ENCODE data around the gene TMEM167A. TPM values are rescaled to one million over a fixed set of nuclear protein-coding genes. Genes with fewer than 3 reads are reported as not detected.

TMEM167A gene
- total and polyA plus RNA-seq, 2 of the 4 experiments (the other 2 are of a cell fraction), result 34.6 to 45.1 TPM

DNA sequence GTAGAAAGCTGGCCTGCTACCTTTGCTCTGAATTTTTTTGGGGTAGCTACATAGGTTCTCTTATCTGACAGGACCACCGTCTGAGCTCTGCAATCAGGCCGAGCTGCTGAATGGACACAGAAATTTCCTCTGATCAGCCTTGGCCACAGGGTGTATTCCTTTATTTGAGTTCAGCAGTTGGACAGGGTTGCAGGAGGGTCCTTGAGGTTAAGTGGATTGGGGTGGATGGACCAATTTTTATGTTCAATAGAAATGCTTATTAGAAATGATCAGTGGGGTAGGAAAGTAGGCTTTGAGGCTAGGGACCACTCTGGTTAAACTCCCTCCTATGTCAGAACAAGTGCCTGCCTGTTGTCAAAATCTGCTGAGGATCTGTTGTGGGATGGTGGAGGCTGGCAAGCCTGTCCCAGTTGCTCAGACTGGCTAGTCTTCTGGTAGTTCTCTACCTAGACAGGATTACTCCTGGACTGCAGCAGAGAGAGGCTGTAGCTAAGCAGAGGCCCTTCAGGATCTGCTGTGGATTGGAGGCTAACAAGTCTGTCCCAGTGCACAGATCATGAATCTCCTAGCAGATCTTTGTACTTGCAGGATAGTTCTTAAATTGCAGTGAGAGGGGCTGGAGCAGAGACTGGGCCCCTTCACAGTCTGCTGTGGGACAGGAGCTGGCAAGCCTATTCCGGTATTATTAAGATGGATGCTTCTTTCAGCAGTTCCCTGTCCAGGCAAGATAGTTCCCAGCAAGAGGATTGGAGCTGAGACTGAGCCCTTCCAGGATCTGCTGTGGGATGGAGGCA lies 18.2 kb upstream of the TMEM167A start (continued):
- TF ChIP-seq USF2 (IDR thresholded peaks at IDR 0.05; ENCODE audit: low read depth, low read length), result no peak

DNA sequence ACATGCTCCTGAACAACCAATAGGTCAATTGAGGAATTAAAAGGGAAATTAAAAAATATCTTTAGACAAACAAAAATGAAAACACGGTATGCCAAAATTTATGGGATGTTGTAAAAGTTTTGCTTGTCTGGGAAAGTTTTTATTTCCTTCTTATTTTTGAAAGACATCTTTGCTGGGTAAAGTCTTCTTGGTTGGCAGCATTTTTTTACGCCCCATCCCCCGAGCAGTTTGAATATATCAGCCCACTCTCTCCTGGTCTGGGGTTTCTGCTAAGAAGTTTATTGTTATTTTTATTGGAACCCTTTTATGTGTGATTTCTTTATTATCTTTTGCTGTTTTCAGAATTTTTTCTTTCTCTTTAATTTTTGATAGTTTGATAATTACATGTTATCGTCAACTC lies 16.5 kb upstream of the TMEM167A start:
- no peak overlapping the region for H3K4ac ChIP-seq (ENCODE audit: low read depth, low read length)
- no peak overlapping the region for H3K4me2 ChIP-seq (ENCODE audit: low read depth, low read length)
- dilution Hi-C loops (cut with HindIII; ENCODE audit: low sequenced_read_pairs, unreplicated experiment) (no loop called here), intact Hi-C loops (cut with micrococcal nuclease) (no loop called here), in situ Hi-C loops (cut with MboI; ENCODE audit: low sequenced_read_pairs) (loop anchor here (25.0 kb wide), 1 partner anchor 469 kb away; no protein-coding TSS in a partner anchor)
- ATAC-seq (ENCODE audit: low read depth) (no peak), DNase-seq (no peak)
- H2BK120ac ChIP-seq (ENCODE audit: low read depth, low read length), result no peak overlapping the region
- peaks cover 9% of the 10 kb centered on the region for H3K4me1 ChIP-seq (ENCODE audit: control insufficient read depth, insufficient read depth, low read length)
- no peak overlapping the region for H2BK20ac ChIP-seq (ENCODE audit: low read depth, low read length)
- no peaks in the 10 kb centered on the region for H3K9me3 ChIP-seq (ENCODE audit: control insufficient read depth, insufficient read depth, low read length)
- no CpG with 5 or more reads among the region's 4 CpGs for WGBS, 2 experiments (ENCODE audit: extremely low coverage in 2 of 2, insufficient read length in 1 of 2)
- H2BK15ac ChIP-seq (ENCODE audit: low read depth, low read length), result no peak overlapping the region
- H4K91ac ChIP-seq (ENCODE audit: insufficient read depth, low read depth, low read length), result no peak overlapping the region
- no peak overlapping the region for H2AK9ac ChIP-seq (replicated peaks; ENCODE audit: low read depth, low read length, poor library complexity)
- no peaks in the 10 kb centered on the region for H3K9me1 ChIP-seq (ENCODE audit: insufficient read depth, low read length)
- POLR2A ChIA-PET (ENCODE audit: unreplicated experiment), result no interaction called here
- no peaks in the 10 kb centered on the region for H3K36me3 ChIP-seq (ENCODE audit: control insufficient read depth, insufficient read depth, low read length)
- H3K56ac ChIP-seq (ENCODE audit: extremely low read depth, insufficient read depth, low read length), result no peak overlapping the region
- no peak overlapping the region for H4K5ac ChIP-seq (ENCODE audit: low read depth, low read length)
- H3K23ac ChIP-seq (ENCODE audit: low read depth, low read length), result no peak overlapping the region
- H3K4me3 ChIP-seq (ENCODE audit: insufficient read depth, low read depth, low read length), result no peak overlapping the region
- H2BK5ac ChIP-seq (ENCODE audit: low read depth, low read length, poor library complexity, severe bottlenecking), result no peak overlapping the region
- CTCF ChIA-PET, result no interaction called here
- no peak overlapping the region for H3K9ac ChIP-seq (ENCODE audit: low read depth, low read length)
- no TSS peak for BruUV-seq (replicated peaks)
- no peak overlapping the region for H3K27ac ChIP-seq (ENCODE audit: insufficient read depth, low read length)
- H4K8ac ChIP-seq (ENCODE audit: low read depth in 2 of 2, low read length in 2 of 2), result no peak overlapping the region
- no peak overlapping the region for H2AK5ac ChIP-seq (ENCODE audit: low read depth, low read length)
- H3K18ac ChIP-seq (ENCODE audit: low read depth, low read length), result no peak overlapping the region
- H3K27me3 ChIP-seq (ENCODE audit: control insufficient read depth, insufficient read depth, low read length), result no peaks in the 10 kb centered on the region
- H4K20me1 ChIP-seq (ENCODE audit: insufficient read depth, low read length), result no peaks in the 10 kb centered on the region
- no peak overlapping the region for H2AFZ ChIP-seq (replicated peaks; ENCODE audit: low read length, poor library complexity)
- H3K79me1 ChIP-seq (ENCODE audit: low read depth in 1 of 2, low read length in 2 of 2), result peaks cover 11 to 20% of the 10 kb centered on the region in 2 experiments; a peak in 3 of 4 replicates
- H3K14ac ChIP-seq (replicated peaks; ENCODE audit: low read depth, low read length), result no peak overlapping the region
- no peak for TF ChIP-seq BHLHE40 (IDR thresholded peaks at IDR 0.05; ENCODE audit: low read depth, low read length)
- TF ChIP-seq RFX5 (IDR thresholded peaks at IDR 0.05; ENCODE audit: low read depth, low read length), result no peak
- TF ChIP-seq MAZ (IDR thresholded peaks at IDR 0.05; ENCODE audit: borderline replicate concordance, low read depth, low read length), result no peak
- no peak for TF ChIP-seq SMC3 (IDR thresholded peaks at IDR 0.05; ENCODE audit: low read depth, low read length)
- no peak for TF ChIP-seq FOS (IDR thresholded peaks at IDR 0.05; ENCODE audit: low read depth, low read length)
- no peak for TF ChIP-seq CEBPB (IDR thresholded peaks at IDR 0.05; ENCODE audit: low read depth, low read length)
- TF ChIP-seq ELK1 (IDR thresholded peaks at IDR 0.05; ENCODE audit: borderline replicate concordance, low read depth, low read length), result no peak
- no peak for TF ChIP-seq MXI1 (IDR thresholded peaks at IDR 0.05; ENCODE audit: borderline replicate concordance, low read depth, low read length)
- TF ChIP-seq USF2 (IDR thresholded peaks at IDR 0.05; ENCODE audit: low read depth, low read length), result no peak
- no peak for TF ChIP-seq CHD1 (IDR thresholded peaks at IDR 0.05; ENCODE audit: low read depth, low read length)
- no peak for TF ChIP-seq CTCF (conservative IDR thresholded peaks at IDR 0.05; ENCODE audit: low read depth, low read length)

Measured in IMR-90 (cell line).